HG03439 (cell line): ENCODE data around the gene PTPRK.

Experiments used
- ATAC-seq: cut with Tn5 transposase; IDR thresholded peaks from one replicate; pipeline ENCODE4 v1.9.1; 2021; ENCODE audit warnings: mild to moderate bottlenecking, moderate library complexity; ENCODE audit not compliant: unreplicated experiment

Gene PTPRK

GRCh38 chr6:128516514-128516898 is 3.9 kb downstream of the PTPRK start:
- ATAC-seq, result no peak

GRCh38 chr6:128515550-128516513 is 4.6 kb downstream of the PTPRK start:
- no peak for ATAC-seq

GRCh38 chr6:128513878-128514277 is 6.5 kb downstream of the PTPRK start:
- no peak for ATAC-seq

- no peak for ATAC-seq
Measured at GRCh38 chr6:128512296-128512695, 8.1 kb downstream of the PTPRK start.

- no peak for ATAC-seq
Measured at GRCh38 chr6:128511506-128511905, 8.9 kb downstream of the PTPRK start.

GRCh38 chr6:128509709-128510108 is 10.7 kb downstream of the PTPRK start:
- ATAC-seq, result no peak

- no peak for ATAC-seq
Measured at GRCh38 chr6:128508588-128509296, 11.7 kb downstream of the PTPRK start.

GRCh38 chr6:128507337-128508310 is 12.8 kb downstream of the PTPRK start:
- no peak for ATAC-seq

GRCh38 chr6:128505603-128506002 is 14.8 kb downstream of the PTPRK start:
- no peak for ATAC-seq

- ATAC-seq, result no peak
Measured at GRCh38 chr6:128504003-128504654, 16.3 kb downstream of the PTPRK start.

- ATAC-seq, result no peak
Measured at GRCh38 chr6:128500749-128501600, 19.4 kb downstream of the PTPRK start.

- no peak for ATAC-seq
Measured at GRCh38 chr6:128500014-128500413, 20.4 kb downstream of the PTPRK start.

GRCh38 chr6:128499079-128499731 is 21.2 kb downstream of the PTPRK start:
- ATAC-seq, result no peak

- ATAC-seq, result no peak
Measured at GRCh38 chr6:128498234-128498633, 22.2 kb downstream of the PTPRK start.

GRCh38 chr6:128495536-128496333 is 24.7 kb downstream of the PTPRK start:
- ATAC-seq, result no peak

- ATAC-seq, result no peak
Measured at GRCh38 chr6:128494440-128494839, 26.0 kb downstream of the PTPRK start.

- ATAC-seq, result no peak
Measured at GRCh38 chr6:128493877-128494276, 26.5 kb downstream of the PTPRK start.

- ATAC-seq, result no peak
Measured at GRCh38 chr6:128492386-128492785, 28.0 kb downstream of the PTPRK start.
